Measurements from ENCODE around the gene AIFM3.

DNA sequence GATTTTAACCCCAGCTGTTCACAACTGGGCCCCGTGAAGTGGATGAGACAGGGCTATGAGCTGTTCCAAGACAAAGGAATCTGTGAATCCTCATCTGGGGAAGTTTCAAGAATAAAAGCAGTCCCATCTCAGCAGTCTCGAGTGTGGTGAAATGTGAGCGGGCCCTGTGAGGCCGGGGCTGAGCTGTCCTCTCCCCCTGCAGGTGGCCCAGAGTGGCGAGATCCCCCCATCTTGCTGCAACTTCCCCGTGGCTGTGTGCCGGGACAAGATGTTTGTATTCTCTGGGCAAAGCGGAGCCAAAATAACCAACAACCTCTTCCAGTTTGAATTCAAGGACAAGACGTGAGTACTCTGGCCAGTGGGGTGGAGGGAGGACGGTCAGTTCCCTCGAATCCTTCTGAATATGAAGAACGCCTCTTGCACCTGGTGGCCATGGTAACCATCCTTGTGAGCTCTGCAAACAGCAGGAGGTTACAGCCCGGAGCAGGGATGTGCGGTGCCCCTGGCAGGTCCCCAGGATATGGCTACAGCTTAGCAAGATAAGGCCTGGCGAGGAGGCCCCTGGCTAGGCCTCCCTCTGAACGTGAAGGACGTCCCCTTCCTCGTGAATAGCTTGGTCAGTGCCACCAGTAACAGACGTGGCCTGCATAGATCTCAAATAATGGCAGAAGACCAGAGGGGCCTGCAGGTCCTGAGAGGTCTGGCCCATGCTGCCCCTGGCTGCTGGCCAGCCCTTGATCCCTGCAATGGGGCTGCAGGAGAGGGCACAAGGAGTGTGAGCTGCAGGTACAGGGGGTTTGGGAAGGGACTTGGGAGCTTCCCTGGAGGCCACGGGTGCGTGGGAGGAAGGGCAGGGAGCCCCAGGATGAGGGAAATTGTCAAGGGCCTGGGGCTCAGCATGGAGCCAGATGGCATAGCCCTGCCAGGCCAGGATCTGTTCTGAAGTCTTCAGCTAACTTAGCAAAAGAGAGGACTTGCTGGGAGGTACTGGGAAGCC is 23.4 kb downstream of the AIFM3 start:
- TF ChIP-seq, protein P1, sequence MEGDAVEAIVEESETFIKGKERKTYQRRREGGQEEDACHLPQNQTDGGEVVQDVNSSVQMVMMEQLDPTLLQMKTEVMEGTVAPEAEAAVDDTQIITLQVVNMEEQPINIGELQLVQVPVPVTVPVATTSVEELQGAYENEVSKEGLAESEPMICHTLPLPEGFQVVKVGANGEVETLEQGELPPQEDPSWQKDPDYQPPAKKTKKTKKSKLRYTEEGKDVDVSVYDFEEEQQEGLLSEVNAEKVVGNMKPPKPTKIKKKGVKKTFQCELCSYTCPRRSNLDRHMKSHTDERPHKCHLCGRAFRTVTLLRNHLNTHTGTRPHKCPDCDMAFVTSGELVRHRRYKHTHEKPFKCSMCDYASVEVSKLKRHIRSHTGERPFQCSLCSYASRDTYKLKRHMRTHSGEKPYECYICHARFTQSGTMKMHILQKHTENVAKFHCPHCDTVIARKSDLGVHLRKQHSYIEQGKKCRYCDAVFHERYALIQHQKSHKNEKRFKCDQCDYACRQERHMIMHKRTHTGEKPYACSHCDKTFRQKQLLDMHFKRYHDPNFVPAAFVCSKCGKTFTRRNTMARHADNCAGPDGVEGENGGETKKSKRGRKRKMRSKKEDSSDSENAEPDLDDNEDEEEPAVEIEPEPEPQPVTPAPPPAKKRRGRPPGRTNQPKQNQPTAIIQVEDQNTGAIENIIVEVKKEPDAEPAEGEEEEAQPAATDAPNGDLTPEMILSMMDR (IDR thresholded peaks at IDR 0.05), result no peak
- TF ChIP-seq POLR2AphosphoS5 (IDR thresholded peaks at IDR 0.05) (no peak), POLR2A (IDR thresholded peaks at IDR 0.05) (no peak)
